DOHH2 (cell line): ENCODE data around the gene GMFB.
"Not testable (repeated sequence)": the region's sequence is repeated elsewhere in the genome, so short reads cannot be mapped to it uniquely, and the experiment has no call there.

Source experiments
- H3F3A ChIP-seq: fragments of 200-600 bp; sonication (generic), shearing (Covaris generic); 2 replicates; pipeline ENCODE4 v1.6.0; 2016; ENCODE audit warnings: antibody characterized with exemption, mild to moderate bottlenecking; ENCODE audit not compliant: control insufficient read depth, insufficient read depth
- H3K27ac ChIP-seq: fragments of 200-600 bp; sonication (generic); 2 replicates; pipeline ENCODE4 v1.5.1; 2014; ENCODE audit warnings: low read depth, mild to moderate bottlenecking, low read length, moderate library complexity
- H3K27me3 ChIP-seq: fragments of 200-600 bp; sonication (generic); 2 replicates; pipeline ENCODE4 v1.6.1; 2014; ENCODE audit warnings: mild to moderate bottlenecking, low read length, mixed read lengths; ENCODE audit not compliant: control insufficient read depth
- H3K36me3 ChIP-seq: fragments of 200-600 bp; sonication (generic); 2 replicates; pipeline ENCODE4 v1.6.1; 2014; ENCODE audit warnings: mild to moderate bottlenecking, low read length, moderate library complexity, mixed read lengths; ENCODE audit not compliant: control insufficient read depth
- H3K4me1 ChIP-seq: fragments of 200-600 bp; sonication (generic); 2 replicates; pipeline ENCODE4 v1.6.1; 2014; ENCODE audit warnings: mild to moderate bottlenecking, low read length, mixed read lengths; ENCODE audit not compliant: control insufficient read depth
- H3K4me2 ChIP-seq: fragments of 200-600 bp; sonication (generic); 2 replicates; pipeline ENCODE4 v1.6.0; 2014; ENCODE audit warnings: mild to moderate bottlenecking, low read length, moderate library complexity
- H3K4me3 ChIP-seq: fragments of 200-600 bp; sonication (generic); 2 replicates; pipeline ENCODE4 v1.5.1; 2014; ENCODE audit warnings: mild to moderate bottlenecking, low read length, mixed read lengths
- H3K79me2 ChIP-seq: fragments of 200-600 bp; sonication (generic); 2 replicates; pipeline ENCODE4 v1.6.1; 2014; ENCODE audit warnings: mild to moderate bottlenecking, low read length, mixed read lengths; ENCODE audit not compliant: control insufficient read depth
- H3K9me2 ChIP-seq: fragments of 200-600 bp; sonication (generic); replicated peaks from 2 replicates; pipeline ENCODE4 v1.6.1; 2014; ENCODE audit warnings: mild to moderate bottlenecking, low read length, mixed read lengths; ENCODE audit not compliant: control insufficient read depth
- H3K9me3 ChIP-seq: fragments of 200-600 bp; sonication (generic); 2 replicates; pipeline ENCODE4 v1.6.1; 2014; ENCODE audit warnings: antibody characterized with exemption, low read length, mixed read lengths; ENCODE audit not compliant: control insufficient read depth, insufficient read depth
- H4K20me1 ChIP-seq: fragments of 200-600 bp; sonication (generic); 2 replicates; pipeline ENCODE4 v1.6.0; 2014; ENCODE audit warnings: low read depth, mild to moderate bottlenecking, antibody characterized with exemption, low read length, moderate library complexity; ENCODE audit not compliant: control insufficient read depth, insufficient read depth
- EZH2phosphoT487 ChIP-seq: fragments of 200-600 bp; sonication (generic); IDR thresholded peaks from 2 replicates; pipeline ENCODE4 v1.6.1; 2017; ENCODE audit warnings: borderline replicate concordance, mild to moderate bottlenecking, antibody characterized with exemption, low read length, moderate library complexity, mixed read lengths
- TF ChIP-seq, protein P1 (sequence below): fragments of 200-600 bp; sonication (generic); IDR thresholded peaks from one replicate; pipeline ENCODE4 v1.5.1; 2014; ENCODE audit warnings: antibody characterized with exemption, mild to moderate bottlenecking, low read depth, low read length; ENCODE audit not compliant: poor library complexity, severe bottlenecking

GMFB gene

DNA sequence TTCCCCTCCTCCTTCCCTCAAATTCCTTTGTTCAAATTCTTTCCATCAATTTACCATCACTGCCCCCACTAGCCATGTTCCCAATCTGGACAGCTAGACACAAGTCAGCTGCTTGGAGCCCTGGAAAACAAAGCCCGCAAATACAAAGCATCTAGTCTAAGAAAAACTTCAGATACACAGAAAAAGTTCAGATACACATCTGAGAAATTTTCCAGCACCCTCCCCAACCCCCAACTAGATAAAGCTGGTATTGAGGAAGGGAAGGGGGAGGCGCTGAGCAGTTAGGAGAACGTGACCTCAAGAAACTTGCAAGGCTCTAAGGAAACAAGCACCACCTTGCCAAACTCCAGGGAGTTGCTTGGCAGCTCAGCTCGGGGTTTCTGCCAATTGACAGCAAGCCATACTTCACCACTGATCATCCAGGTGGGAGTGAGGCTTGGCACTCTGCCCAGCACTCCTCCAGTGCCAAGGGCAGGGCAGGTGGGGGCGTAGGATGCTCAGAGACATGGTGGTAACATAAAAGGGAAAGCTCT lies 42.6 kb downstream of the GMFB start:
- Histone ChIP-seq H3K4me1 (peaks cover 9% of the 10 kb centered on the region), H3K4me3 (no peak overlapping the region), H3K27me3 (peaks cover 12% of the 10 kb centered on the region; the same call in 1 of the 2 replicates), H3K27ac (no peak overlapping the region), H3K9me3 (no peaks in the 10 kb centered on the region), H3K9me2 (no peaks in the 10 kb centered on the region), H3K79me2 (no peaks in the 10 kb centered on the region), H3K4me2 (no peak overlapping the region), H4K20me1 (no peaks in the 10 kb centered on the region), H3K36me3 (no peaks in the 10 kb centered on the region), H3F3A (no peaks in the 10 kb centered on the region)
- TF ChIP-seq EZH2phosphoT487 = no peak
- TF ChIP-seq, protein P1, sequence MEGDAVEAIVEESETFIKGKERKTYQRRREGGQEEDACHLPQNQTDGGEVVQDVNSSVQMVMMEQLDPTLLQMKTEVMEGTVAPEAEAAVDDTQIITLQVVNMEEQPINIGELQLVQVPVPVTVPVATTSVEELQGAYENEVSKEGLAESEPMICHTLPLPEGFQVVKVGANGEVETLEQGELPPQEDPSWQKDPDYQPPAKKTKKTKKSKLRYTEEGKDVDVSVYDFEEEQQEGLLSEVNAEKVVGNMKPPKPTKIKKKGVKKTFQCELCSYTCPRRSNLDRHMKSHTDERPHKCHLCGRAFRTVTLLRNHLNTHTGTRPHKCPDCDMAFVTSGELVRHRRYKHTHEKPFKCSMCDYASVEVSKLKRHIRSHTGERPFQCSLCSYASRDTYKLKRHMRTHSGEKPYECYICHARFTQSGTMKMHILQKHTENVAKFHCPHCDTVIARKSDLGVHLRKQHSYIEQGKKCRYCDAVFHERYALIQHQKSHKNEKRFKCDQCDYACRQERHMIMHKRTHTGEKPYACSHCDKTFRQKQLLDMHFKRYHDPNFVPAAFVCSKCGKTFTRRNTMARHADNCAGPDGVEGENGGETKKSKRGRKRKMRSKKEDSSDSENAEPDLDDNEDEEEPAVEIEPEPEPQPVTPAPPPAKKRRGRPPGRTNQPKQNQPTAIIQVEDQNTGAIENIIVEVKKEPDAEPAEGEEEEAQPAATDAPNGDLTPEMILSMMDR = no peak

DNA sequence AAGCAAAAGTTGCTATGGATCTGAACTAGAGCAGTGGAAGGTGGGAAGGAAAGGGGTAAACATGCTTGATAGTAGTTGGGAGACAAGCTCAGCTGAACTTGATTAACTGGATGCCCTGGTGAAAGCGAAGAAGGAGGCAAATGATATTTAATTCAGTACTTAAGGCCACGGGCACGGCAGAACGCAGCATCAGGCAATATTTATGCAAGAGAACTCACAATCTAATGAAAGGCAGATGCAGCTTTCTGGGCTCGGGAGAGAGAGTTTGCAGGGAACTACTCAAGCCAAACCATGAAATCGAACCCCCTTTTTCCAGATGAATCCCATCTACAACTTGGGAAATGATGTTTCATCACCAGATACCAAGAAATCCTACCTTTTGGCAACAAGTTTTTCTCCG lies 44.1 kb downstream of the GMFB start:
- 0 out of 2 replicates have a peak, but pooled peaks cover 10% of the 10 kb centered on the region for H4K20me1 ChIP-seq
- H3K36me3 ChIP-seq = peaks cover 9% of the 10 kb centered on the region
- H3K9me3 ChIP-seq = no peaks in the 10 kb centered on the region
- no peaks in the 10 kb centered on the region for H3K9me2 ChIP-seq
- peaks cover 12% of the 10 kb centered on the region; the same call in 1 of the 2 replicates for H3K27me3 ChIP-seq
- H3K4me2 ChIP-seq = no peak overlapping the region
- no peak overlapping the region for H3K4me3 ChIP-seq
- H3K79me2 ChIP-seq = peaks cover 14% of the 10 kb centered on the region
- TF ChIP-seq, protein P1 = no peak
- peaks cover 16% of the 10 kb centered on the region for H3K4me1 ChIP-seq
- H3K27ac ChIP-seq = no peak overlapping the region
- no peaks in the 10 kb centered on the region for H3F3A ChIP-seq

DNA sequence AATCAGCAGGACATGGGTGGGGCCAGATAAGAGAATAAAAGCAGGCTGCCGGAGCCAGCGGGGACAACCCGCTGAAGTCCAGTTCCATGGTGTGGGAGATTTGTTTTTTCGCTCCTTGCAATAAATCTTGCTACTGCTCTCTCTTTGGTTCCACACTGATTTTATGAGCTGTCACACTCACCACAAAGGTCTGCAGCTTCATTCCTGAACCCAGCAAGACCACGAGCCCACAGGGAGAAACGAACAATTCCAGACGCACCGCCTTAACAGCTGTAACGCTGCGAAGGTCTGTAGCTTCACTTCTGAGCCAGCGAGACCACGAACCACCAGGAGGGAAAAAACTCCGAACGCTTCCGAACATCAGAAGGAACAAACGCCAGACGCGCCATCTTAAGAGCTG lies 44.8 kb downstream of the GMFB start:
- peaks cover 16% of the 10 kb centered on the region for H3K36me3 ChIP-seq
- 0 out of 2 replicates have a peak, but pooled peaks cover 10% of the 10 kb centered on the region for H4K20me1 ChIP-seq
- H3K9me3 ChIP-seq = no peaks in the 10 kb centered on the region
- H3K27ac ChIP-seq = no peak overlapping the region
- H3F3A ChIP-seq = no peaks in the 10 kb centered on the region
- no peaks in the 10 kb centered on the region for H3K9me2 ChIP-seq
- H3K4me3 ChIP-seq = no peak overlapping the region
- peaks cover 23% of the 10 kb centered on the region for H3K4me1 ChIP-seq
- peaks cover 9% of the 10 kb centered on the region; the same call in 1 of the 2 replicates for H3K27me3 ChIP-seq
- TF ChIP-seq, protein P1 = no peak
- no peak for TF ChIP-seq EZH2phosphoT487
- H3K4me2 ChIP-seq = no peak overlapping the region
- peaks cover 21% of the 10 kb centered on the region for H3K79me2 ChIP-seq

DNA sequence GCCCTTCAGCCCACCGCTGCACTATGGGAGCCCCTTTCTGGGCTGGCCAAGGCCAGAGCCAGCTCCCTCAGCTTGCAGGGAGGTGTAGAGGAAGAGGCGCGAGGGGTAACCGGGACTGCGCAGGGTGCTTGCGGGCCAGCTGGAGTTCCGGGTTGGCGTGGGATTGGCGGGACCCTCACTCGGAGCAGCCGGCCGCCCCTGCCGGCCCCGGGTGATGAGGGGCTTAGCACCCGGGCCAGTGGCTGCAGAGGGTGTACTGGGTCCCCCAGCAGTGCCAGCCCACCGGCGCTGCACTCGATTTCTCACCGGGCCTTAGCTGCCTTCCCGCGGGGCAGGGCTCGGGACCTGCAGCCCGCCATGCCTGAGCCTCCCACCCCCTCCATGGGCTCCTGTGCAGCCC lies 45.8 kb downstream of the GMFB start:
- not testable (repeated sequence) for H3K4me3 ChIP-seq
- H3K4me1 ChIP-seq = peaks cover 33% of the 10 kb centered on the region

More for the DNA sequence above, 45.8 kb downstream of the GMFB start:
- peaks cover 26% of the 10 kb centered on the region for H3K36me3 ChIP-seq
- not testable (repeated sequence) for H3K9me2 ChIP-seq, H3K9me3 ChIP-seq, H3K4me2 ChIP-seq, H3F3A ChIP-seq, H3K27ac ChIP-seq, H3K27me3 ChIP-seq
- peaks cover 31% of the 10 kb centered on the region for H3K79me2 ChIP-seq
- H4K20me1 ChIP-seq = peaks cover 15% of the 10 kb centered on the region; the same call in 1 of the 2 replicates
